Measurements from ENCODE around the gene SHOX. TPM values are rescaled to one million over a fixed set of nuclear protein-coding genes. Genes with fewer than 3 reads are reported as not detected.

The SHOX gene
- polyA plus RNA-seq, 1 of the 3 experiments (the other 2 are of a cell fraction), result not detected

GRCh38 chrX:682892-683291 lies 52.3 kb downstream of the SHOX start:
- Histone ChIP-seq H3K9me2 (no peaks in the 10 kb centered on the region), H4K20me1 (ENCODE audit: insufficient read depth) (no peaks in the 10 kb centered on the region), H3K9me3 (no peaks in the 10 kb centered on the region), H3K9ac (no peak overlapping the region), H2AFZ (ENCODE audit: low read depth) (no peak overlapping the region), H3K4me3 (ENCODE audit: low read depth in 2 of 2, low read length in 1 of 2) (no peak overlapping the region), H3K36me3 (replicated peaks in 1 of 2; ENCODE audit: control insufficient read depth in 1 of 2, insufficient read depth in 2 of 2, low read length in 1 of 2) (no peaks in the 10 kb centered on the region), H3K4me2 (no peak overlapping the region), H3K79me2 (ENCODE audit: insufficient read depth) (no peaks in the 10 kb centered on the region), H3K27me3 (ENCODE audit: insufficient read depth) (no peaks in the 10 kb centered on the region), H3K27ac (ENCODE audit: low read depth in 2 of 2, low read length in 1 of 2) (no peak overlapping the region), H3F3A (replicated peaks; ENCODE audit: insufficient read depth) (no peaks in the 10 kb centered on the region), H3K4me1 (ENCODE audit: control insufficient read depth in 1 of 2, insufficient read depth in 2 of 2, low read depth in 1 of 2, low read length in 1 of 2) (no peaks in the 10 kb centered on the region)
- TF ChIP-seq SIN3A (IDR thresholded peaks at IDR 0.05; ENCODE audit: borderline replicate concordance, low read depth, low read length) (no peak), CTCF (IDR thresholded peaks at IDR 0.05) (no peak), YY1 (IDR thresholded peaks at IDR 0.05; ENCODE audit: low read depth) (no peak), TAF1 (IDR thresholded peaks at IDR 0.05; ENCODE audit: borderline replicate concordance, low read depth, low read length) (no peak), MXI1 (IDR thresholded peaks at IDR 0.05; ENCODE audit: low read depth, low read length) (no peak), TCF12 (IDR thresholded peaks at IDR 0.05) (no peak), EP300 (IDR thresholded peaks at IDR 0.05; ENCODE audit: borderline replicate concordance in 1 of 2, low read depth in 1 of 2, low read length in 1 of 2) (no peak), POLR2AphosphoS5 (IDR thresholded peaks at IDR 0.05; ENCODE audit: low read depth, low read length) (no peak), GATA2 (CRISPR knock-in tag; IDR thresholded peaks at IDR 0.05) (no peak), ELF1 (IDR thresholded peaks at IDR 0.05) (no peak), IRF3 (IDR thresholded peaks at IDR 0.05; ENCODE audit: low read depth, low read length) (no peak), ZBTB33 (IDR thresholded peaks at IDR 0.05; ENCODE audit: borderline replicate concordance, low read depth) (no peak)
- ChIA-PET CTCF (no interaction called here), POLR2A (no interaction called here)
- 0% methylated on average over 8 of the region's 8 CpGs for WGBS (ENCODE audit: low lambda C conversion rate)
- DNase-seq, result no peak

- H3K27ac ChIP-seq (ENCODE audit: low read depth in 2 of 2, low read length in 1 of 2), result no peak overlapping the region
- 6% methylated on average over 5 of the region's 8 CpGs for WGBS (ENCODE audit: low lambda C conversion rate)
- no peak overlapping the region for H2AFZ ChIP-seq (ENCODE audit: low read depth)
- ChIA-PET CTCF (no interaction called here), POLR2A (no interaction called here)
- H3K9me3 ChIP-seq, result no peaks in the 10 kb centered on the region
- H3F3A ChIP-seq (replicated peaks; ENCODE audit: insufficient read depth), result no peaks in the 10 kb centered on the region
- DNase-seq, result no peak
- no peak overlapping the region for H3K9ac ChIP-seq
- H3K79me2 ChIP-seq (ENCODE audit: insufficient read depth), result no peaks in the 10 kb centered on the region
- H3K27me3 ChIP-seq (ENCODE audit: insufficient read depth), result no peaks in the 10 kb centered on the region
- no peaks in the 10 kb centered on the region for H3K4me1 ChIP-seq (ENCODE audit: control insufficient read depth in 1 of 2, insufficient read depth in 2 of 2, low read depth in 1 of 2, low read length in 1 of 2)
- no peak overlapping the region for H3K4me2 ChIP-seq
- no peaks in the 10 kb centered on the region for H3K36me3 ChIP-seq (replicated peaks in 1 of 2; ENCODE audit: control insufficient read depth in 1 of 2, insufficient read depth in 2 of 2, low read length in 1 of 2)
- TF ChIP-seq FOXM1 (IDR thresholded peaks at IDR 0.05; ENCODE audit: low read depth) (no peak), RAD21 (IDR thresholded peaks at IDR 0.05; ENCODE audit: low read length) (no peak), YY1 (IDR thresholded peaks at IDR 0.05; ENCODE audit: low read depth) (no peak)
- H4K20me1 ChIP-seq (ENCODE audit: insufficient read depth), result no peaks in the 10 kb centered on the region
- H3K4me3 ChIP-seq (ENCODE audit: low read depth in 2 of 2, low read length in 1 of 2), result no peak overlapping the region
- no peaks in the 10 kb centered on the region for H3K9me2 ChIP-seq
Measured at GRCh38 chrX:683576-683975, 53.0 kb downstream of the SHOX start.

Data from SK-N-SH (cell line).